NCI-H748 (cell line): Measurements from ENCODE around the gene YPEL3.

ENCODE experiments used
- DNase-seq: peaks from one replicate; lab custom pipeline; 2025; ENCODE audit not compliant: unreplicated experiment; lab: John Stamatoyannopoulos, UW

Gene YPEL3

DNA sequence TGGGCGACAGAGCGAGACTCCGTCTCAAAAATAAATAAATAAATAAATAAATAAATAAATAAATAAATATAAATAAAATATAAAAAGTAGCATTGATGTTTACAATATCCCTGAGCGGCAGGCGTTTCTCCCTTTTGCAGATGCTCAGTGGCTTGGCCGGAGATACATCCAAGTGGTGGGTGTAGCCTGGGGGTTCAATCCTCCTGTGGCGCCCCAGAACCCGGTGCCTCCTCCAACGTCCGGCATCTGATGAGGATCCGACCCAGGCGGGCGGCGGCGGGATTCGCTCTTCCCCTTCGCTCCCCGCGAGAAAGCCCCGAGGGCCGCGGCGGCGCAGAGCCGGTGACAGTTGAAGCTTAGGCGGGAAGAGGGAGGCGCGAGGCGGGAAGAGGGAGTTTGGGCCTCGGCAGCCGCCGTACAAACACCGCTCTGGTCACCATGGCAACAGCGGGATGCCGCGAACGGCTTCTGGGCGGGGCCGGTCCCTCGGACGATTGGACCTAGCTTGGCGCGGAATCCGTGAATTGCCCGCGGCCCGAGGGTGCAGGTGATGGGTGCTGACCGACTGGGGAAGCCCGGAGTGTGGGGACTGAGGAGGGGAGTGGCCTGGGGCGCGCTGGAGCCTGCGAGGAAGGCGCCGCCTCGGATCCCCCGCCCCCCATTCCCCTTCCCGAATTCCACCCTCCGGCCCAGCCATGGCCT lies 43.2 kb downstream of the YPEL3 start:
- peak; percentile 93 for DNase-seq

DNA sequence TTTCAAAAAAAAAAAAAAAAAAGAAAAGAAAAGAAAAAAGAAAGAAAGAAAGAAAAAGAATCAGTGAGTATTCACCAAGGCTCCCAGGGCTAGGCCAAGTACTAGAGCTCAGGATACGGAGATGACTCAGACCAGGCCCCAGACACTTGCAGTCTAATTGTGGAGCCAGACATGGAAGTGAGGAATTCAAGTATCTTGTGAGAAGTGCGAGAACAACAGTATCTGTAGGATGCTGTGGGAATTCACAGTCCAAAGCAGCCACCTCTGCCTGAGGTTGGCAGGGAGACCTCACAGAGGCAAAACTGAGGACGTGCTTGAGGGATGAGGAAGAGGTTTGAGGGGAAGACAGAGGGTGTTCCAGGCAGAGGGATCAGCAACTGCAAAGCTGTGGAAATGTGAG lies 44.5 kb downstream of the YPEL3 start:
- no peak for DNase-seq

DNA sequence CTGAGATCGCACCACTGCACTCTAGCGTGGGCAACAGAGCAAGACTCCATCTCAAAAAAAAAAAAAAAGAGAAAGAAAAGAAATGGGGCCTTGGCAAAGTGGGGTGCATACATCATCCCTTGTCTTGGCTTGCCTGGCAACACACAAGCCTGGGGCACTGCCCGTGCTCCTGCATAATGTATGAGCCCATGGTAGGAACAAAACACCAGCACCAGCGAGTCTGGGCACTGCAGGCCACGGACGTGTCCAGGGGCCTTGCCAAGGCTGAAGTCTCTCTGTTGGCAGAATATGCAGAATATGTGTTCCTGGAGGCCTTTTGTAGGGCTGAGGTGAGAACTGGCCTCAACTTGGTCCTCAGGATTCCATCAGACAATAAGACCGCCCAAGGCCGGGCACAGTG lies 46.1 kb downstream of the YPEL3 start:
- DNase-seq = no peak

DNA sequence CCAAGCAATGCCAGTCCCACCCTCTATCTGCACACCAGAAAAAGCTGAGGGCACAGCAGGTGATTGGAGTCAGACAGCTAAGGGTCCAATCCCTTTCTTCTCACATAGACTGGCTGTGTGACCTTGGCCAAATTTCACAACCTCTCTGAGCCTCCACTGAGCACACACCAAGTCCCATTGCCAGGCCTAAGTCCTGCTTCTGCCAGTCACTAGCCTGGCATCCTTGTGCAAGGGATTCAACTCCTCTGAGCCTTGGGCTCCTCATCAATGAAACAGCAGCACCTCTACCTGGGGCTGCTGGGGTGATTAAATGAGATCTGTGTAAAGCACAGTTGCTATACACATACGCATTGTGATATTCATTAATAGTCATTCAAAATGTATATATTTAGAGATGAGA lies 49.4 kb downstream of the YPEL3 start:
- no peak for DNase-seq

DNA sequence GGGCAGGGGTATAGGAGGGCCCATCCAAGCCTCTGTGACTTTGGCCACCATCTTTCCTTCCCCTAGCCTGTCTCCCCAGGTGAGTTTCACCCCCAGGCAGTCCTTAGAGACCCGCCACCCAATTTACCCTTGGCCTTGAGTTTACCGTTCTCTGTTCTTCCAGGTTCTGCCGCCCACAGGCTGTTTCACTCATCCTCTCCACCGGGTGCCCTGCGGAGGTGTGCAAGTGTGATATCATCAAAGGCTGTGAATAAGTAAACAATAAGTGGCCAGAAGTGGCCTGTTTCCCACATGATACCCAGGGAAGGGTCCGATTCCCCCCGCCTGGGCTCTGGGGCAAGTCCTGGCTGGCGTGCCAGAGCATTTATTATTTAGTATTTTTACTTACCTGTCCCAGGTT lies 49.8 kb downstream of the YPEL3 start:
- DNase-seq = no peak
